Kidney epithelial cell (primary cell): ENCODE data around the gene GGA2. TPM values are rescaled to one million over a fixed set of nuclear protein-coding genes. Genes with fewer than 3 reads are reported as not detected.

ENCODE experiments used
- DNase-seq: peaks from one replicate; pipeline ENCODE4 v3.0.0-alpha.2; 2010; ENCODE audit warnings: low read depth
- H3K27me3 ChIP-seq: 2 replicates; pipeline ENCODE4 v1.6.0; 2011; ENCODE audit warnings: low read length; ENCODE audit not compliant: control insufficient read depth, insufficient read depth
- H3K36me3 ChIP-seq: 2 replicates; pipeline ENCODE4 v1.5.1; 2011; ENCODE audit warnings: low read length; ENCODE audit not compliant: control insufficient read depth, insufficient read depth
- H3K4me3 ChIP-seq: 2 replicates; pipeline ENCODE4 v1.5.1; 2011; ENCODE audit warnings: low read depth, mild to moderate bottlenecking, control low read depth, low read length
- total RNA-seq: library from RNA; depleted of rRNA; stranded (reverse); fragments of >200 nt; gene quantifications from 2 replicates; pipeline ENCODE4 v1.2.3, GENCODE V29; 2015
- TF ChIP-seq, protein P1 (sequence below): IDR thresholded peaks from 2 replicates; pipeline ENCODE4 v1.5.1; 2011; ENCODE audit warnings: mild to moderate bottlenecking, moderate library complexity, low read length, control low read depth, inconsistent platforms; ENCODE audit not compliant: insufficient read depth, poor library complexity, severe bottlenecking

The GGA2 gene
- total RNA-seq, 1 donor from 2014 or later, result 41.6 TPM

DNA sequence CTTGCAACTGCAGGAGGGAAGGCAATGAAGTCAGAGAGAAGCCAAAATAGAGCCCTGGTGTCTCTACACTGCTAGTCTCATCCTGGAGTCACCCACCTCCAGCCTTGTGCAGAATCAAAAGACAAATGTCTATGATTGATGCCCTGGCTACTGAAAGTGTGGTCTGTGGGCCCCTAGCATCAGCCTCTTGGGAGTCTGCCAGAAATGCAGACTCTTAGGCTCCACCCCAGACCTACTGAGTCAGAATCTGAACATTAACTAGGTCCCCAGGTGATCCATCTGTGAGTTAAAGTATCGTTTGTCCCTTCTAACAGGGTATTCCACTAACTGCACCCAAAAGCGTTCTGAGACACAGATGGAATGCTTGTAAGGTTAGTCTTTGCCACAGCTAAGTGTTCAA is 25.6 kb upstream of the GGA2 start:
- Histone ChIP-seq H3K4me3 (no peak overlapping the region), H3K36me3 (no peaks in the 10 kb centered on the region), H3K27me3 (no peaks in the 10 kb centered on the region)
- no peak for DNase-seq
- TF ChIP-seq, protein P1, sequence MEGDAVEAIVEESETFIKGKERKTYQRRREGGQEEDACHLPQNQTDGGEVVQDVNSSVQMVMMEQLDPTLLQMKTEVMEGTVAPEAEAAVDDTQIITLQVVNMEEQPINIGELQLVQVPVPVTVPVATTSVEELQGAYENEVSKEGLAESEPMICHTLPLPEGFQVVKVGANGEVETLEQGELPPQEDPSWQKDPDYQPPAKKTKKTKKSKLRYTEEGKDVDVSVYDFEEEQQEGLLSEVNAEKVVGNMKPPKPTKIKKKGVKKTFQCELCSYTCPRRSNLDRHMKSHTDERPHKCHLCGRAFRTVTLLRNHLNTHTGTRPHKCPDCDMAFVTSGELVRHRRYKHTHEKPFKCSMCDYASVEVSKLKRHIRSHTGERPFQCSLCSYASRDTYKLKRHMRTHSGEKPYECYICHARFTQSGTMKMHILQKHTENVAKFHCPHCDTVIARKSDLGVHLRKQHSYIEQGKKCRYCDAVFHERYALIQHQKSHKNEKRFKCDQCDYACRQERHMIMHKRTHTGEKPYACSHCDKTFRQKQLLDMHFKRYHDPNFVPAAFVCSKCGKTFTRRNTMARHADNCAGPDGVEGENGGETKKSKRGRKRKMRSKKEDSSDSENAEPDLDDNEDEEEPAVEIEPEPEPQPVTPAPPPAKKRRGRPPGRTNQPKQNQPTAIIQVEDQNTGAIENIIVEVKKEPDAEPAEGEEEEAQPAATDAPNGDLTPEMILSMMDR, result no peak

DNA sequence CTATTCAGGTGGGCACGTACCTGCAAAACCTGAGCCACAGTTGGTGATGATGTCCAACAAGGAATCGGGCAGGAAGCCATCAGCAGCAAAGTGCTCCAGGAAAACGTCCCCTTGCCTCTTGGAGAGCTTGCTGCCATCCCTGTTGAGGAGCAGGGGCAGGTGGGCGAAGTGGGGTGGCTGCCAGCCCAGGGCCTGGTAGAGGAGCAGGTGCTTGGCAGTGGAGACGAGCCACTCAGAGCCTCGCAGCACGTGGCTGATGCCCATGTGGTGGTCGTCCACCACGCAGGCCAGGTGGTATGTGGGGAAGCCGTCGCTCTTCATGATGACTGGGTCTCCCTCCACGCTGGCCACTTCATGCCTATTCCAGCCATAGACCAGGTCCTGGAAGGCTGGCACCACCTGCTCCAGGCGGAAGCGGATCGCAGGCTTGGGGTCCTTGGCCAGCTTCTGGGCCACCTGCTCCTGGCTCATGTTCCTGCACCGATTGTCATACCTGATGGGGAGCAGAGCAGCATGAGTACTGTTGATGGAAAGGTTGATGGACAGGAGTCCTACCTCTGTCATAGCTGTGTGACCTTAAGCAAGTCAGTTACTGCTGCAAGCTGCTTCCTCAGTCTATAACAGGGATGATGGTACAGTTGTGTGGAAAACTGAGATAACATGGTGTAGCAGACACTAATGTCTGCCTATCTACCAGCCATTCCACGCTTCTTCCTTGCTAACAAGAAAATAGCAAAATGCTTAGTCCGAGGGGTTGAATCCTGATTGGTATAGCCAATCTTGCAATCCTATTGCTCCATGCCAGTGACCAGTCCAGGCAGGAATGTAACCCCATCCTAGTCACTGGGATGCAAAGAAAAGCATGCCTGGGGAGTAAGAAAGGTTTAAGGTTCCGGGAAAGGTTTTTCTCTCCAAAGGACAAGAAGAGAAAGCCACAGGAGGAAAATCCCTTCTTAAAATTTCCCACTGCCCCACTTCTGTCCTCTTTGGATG is 24.9 kb upstream of the GGA2 start:
- DNase-seq, result no peak
- TF ChIP-seq, protein P1, result no peak
- H3K27me3 ChIP-seq, result no peaks in the 10 kb centered on the region
- no peak overlapping the region for H3K4me3 ChIP-seq
- no peaks in the 10 kb centered on the region for H3K36me3 ChIP-seq

DNA sequence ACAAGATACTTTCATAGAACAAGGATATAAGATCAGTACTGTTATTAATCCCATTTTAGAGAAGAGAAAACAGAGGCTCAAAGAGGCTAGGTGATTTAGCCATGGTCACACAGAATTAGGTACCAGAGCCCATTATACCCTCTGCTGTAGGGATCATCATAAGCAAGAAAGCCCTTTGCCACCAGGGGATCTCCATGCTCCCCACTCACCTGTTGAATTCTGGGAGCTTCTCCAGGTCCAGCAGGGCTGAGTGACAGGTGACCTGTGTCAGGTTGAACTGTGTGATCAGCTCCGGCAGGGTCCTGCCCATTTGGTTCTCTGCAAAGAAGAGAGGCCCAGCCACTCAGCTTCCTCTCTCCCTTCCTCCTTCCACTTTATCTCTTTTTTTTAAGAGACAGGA is 22.2 kb upstream of the GGA2 start:
- TF ChIP-seq, protein P1, result no peak
- H3K36me3 ChIP-seq, result no peaks in the 10 kb centered on the region
- DNase-seq, result no peak
- H3K27me3 ChIP-seq, result no peaks in the 10 kb centered on the region
- H3K4me3 ChIP-seq, result no peak overlapping the region

DNA sequence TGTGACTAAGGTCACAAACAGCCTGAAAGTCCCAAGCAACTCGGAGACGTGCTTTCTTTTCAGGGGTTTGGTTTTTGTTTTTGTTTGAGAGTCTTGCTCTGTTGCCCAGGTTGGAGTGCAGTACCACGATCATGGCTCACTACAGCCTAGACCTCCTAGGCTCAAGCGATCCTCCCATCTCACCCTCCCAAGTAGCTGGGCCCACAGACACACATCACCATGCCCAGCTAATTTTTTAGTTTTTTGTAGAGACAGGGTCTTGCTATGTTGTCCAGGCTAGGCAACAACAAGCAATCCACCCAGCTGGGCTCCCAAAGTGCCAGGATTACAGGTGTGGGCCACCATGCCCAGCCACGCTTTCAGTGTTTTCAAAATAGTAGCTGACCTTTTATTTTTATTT is 19.8 kb upstream of the GGA2 start:
- Histone ChIP-seq H3K27me3 (no peaks in the 10 kb centered on the region), H3K36me3 (no peaks in the 10 kb centered on the region), H3K4me3 (no peak overlapping the region)
- DNase-seq, result no peak
- TF ChIP-seq, protein P1, result no peak

- Histone ChIP-seq H3K36me3 (no peaks in the 10 kb centered on the region), H3K4me3 (no peak overlapping the region), H3K27me3 (no peaks in the 10 kb centered on the region)
- TF ChIP-seq, protein P1, result no peak
- no peak for DNase-seq
These were observed 18.5 kb upstream of the GGA2 start for GRCh38 chr16:23528644-23529310.
